NCI-H345 treated with DMSO at 0.1 percent for 48 hours (cell line): ENCODE results near the gene HELB.

Experiments used
- DNase-seq: peaks from one replicate; lab custom pipeline; 2025; ENCODE audit not compliant: unreplicated experiment; lab: John Stamatoyannopoulos, UW

The HELB gene

DNA sequence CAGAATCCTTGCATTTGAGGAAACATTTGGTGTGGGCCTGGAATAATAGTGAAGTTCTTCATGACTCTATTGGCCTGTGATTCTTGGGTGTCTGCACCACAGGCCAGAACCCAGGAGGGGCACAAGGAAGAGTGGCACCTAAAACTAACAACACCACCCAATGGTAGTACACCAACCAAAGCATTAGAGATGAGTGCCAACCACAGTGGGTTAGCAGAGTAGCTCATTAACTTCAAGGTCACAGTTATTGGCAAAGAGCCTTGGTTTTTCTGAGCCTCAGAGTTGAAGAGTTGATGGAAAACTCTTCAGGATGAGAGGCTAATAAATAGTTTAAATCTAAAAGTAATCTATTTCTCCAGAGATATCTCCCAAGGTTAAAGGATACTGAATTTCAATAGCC lies 57.0 kb downstream of the HELB start:
- DNase-seq, result no peak

DNA sequence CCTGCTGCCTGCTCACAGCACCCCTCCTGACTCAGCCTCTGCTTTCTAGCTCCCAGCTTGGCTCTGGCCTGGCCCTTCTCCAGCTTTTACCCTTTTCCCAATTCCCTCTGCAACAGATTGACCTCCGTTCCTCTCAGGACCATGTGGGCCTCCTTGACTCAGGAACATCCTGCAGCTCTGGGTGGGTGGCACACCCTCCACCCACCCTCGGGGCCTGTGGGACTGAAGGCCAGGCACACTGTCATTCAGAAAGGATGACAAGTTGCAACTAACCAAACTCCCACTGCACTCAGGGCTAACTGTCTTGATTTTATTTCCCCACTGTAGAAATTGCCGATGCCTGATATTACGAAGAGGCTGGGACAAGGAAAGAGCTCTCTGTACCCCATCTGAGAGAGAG lies 59.4 kb downstream of the HELB start:
- no peak for DNase-seq

GRCh38 chr12:66365718-66366490 lies 63.6 kb downstream of the HELB start:
- no peak for DNase-seq

- no peak for DNase-seq
These were observed 64.8 kb downstream of the HELB start for GRCh38 chr12:66367015-66367667.

DNA sequence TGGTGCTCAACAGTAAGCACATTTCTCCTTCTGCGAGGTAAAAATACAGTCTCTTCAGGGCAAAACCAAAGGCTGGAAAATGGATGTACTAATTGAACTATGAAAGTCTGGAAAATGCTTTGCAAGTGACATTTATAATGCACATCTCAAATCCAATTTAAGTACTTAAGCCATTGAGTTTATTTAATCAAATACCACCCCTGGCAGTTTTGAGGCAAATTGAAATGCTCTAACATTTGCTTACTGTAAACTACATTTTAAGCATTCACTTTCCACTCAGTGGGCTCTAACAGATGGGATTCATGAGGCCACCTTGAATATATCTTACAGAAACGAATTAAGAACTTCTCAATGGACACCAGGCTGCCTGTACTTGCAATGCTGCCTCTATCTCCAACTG lies 69.7 kb downstream of the HELB start:
- DNase-seq, result no peak

GRCh38 chr12:66375560-66375959 lies 73.3 kb downstream of the HELB start:
- DNase-seq, result no peak

DNA sequence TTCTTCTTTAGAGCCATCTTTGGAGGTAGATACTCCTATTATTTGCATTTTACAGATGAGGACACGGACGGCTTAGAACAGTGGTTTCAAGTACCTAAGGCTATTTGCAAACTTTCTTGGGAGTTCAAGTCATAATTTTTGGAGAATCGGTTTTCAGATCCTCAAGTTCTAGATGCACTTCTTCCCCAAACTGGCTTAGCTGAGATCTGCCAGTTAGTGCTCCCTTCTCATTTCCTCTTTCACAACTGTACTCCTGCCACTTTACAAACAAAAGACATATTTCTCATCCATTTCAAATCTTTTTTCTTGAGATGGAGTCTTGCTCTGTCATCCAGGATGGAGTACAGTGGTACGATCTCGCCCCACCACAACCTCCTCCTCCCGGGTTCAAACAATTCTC lies 77.3 kb downstream of the HELB start:
- no peak for DNase-seq

DNA sequence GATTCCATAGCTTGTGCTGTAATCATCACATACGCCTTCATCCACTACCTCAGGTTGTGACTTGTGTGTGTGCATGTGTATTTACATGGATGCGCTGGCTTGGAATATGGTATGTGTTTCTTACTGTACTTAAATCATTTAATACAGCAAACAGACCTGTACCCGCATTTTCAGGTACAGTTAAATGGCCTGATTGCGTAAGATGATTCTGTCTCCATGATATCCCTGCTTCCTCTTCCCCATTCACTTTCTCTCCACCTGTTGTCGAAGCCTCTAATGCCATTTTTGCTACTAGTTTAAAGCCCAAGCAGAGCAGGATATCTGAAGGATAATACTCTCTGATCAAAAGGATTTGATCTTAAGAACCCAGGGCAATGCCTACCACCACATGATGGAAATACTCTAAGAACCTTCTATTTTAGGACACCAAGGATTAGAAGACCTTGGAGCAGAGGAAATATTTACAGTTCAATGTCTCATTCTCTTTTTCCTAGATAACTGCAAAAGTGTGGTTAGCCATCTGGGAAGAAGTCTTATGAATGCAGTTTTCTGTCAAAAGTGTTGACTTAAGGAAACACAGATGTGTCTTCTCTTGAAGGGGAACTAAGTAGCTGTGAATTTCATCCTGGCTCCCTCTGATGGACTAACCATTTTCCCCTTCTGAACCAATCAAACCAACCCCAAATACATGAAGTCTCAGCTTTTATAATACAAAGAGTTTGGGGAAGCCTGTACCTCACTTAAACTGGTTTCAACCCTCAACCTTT lies 78.7 kb downstream of the HELB start:
- DNase-seq, result no peak

- no peak for DNase-seq
These were observed 84.8 kb downstream of the HELB start for GRCh38 chr12:66387117-66387516.
